Measurements from ENCODE around the gene VAV2.

VAV2 gene

GRCh38 chr9:133957328-133957727 lies 34.8 kb downstream of the VAV2 start:
- TF ChIP-seq CTCF (IDR thresholded peaks at IDR 0.05), result no peak

GRCh38 chr9:133956520-133957076 lies 35.5 kb downstream of the VAV2 start:
- no peak for TF ChIP-seq CTCF (IDR thresholded peaks at IDR 0.05)

- no peak for TF ChIP-seq CTCF (IDR thresholded peaks at IDR 0.05)
Measured at GRCh38 chr9:133955821-133956411, 36.2 kb downstream of the VAV2 start.

GRCh38 chr9:133954862-133955529 lies 37.1 kb downstream of the VAV2 start:
- TF ChIP-seq CTCF (IDR thresholded peaks at IDR 0.05), result no peak

GRCh38 chr9:133953976-133954709 lies 38.0 kb downstream of the VAV2 start:
- TF ChIP-seq CTCF (IDR thresholded peaks at IDR 0.05), result no peak

- TF ChIP-seq CTCF (IDR thresholded peaks at IDR 0.05), result no peak
Measured at GRCh38 chr9:133953621-133953975, 38.5 kb downstream of the VAV2 start.

GRCh38 chr9:133952598-133953550 lies 39.2 kb downstream of the VAV2 start:
- no peak for TF ChIP-seq CTCF (IDR thresholded peaks at IDR 0.05)
